Measurements from ENCODE around the gene TXNL4A. TPM values are rescaled to one million over a fixed set of nuclear protein-coding genes. Genes with fewer than 3 reads are reported as not detected.

TXNL4A gene
- total RNA-seq, 1 donor from 2014 or later = 39.2 TPM

GRCh38 chr18:79935925-79936324, 52.4 kb downstream of the TXNL4A start:
- no peak for DNase-seq (ENCODE audit: low spot score)

GRCh38 chr18:79935499-79935898, 52.9 kb downstream of the TXNL4A start:
- no peak for DNase-seq (ENCODE audit: low spot score)

GRCh38 chr18:79935098-79935480, 53.3 kb downstream of the TXNL4A start:
- no peak for DNase-seq (ENCODE audit: low spot score)

DNA sequence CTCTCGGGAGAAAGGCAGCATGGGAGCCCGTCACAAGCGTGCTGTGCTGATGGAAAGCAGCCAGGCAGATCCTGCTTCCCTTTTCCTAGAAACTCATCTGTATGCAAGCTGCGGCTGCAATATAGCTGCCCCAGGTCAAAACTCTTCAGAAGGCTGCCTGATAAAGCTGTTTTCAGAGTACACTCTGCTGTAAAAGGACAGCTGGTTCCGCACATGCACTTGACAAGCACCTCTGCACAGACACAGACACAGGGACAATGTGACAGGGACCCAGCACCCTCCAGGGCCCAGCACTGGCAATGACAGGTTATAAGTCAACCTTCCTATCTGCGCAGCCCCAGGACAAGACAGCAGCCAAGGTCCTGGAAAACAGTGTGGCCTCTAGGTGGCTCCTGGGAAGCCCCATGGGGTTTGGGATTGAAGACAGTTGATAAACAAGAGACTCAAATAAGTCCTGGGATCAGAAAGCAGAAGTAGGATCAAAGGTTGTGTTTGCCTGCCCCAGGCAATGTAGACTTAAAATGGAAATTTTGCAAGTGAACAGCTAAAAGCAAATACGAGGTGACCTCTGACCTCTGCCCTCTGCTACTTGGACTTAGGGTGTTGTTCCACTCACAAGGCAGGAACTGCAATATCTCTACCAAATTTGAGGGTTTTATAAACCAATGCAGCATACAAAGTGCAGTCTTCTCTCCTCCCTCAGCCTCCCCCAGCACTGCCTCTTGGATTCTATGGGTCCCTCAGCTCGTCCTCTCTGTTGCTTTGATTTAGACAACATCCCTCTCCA, 53.9 kb downstream of the TXNL4A start:
- no peak for DNase-seq (ENCODE audit: low spot score)

GRCh38 chr18:79933765-79934164, 54.6 kb downstream of the TXNL4A start:
- DNase-seq (ENCODE audit: low spot score) = no peak

DNA sequence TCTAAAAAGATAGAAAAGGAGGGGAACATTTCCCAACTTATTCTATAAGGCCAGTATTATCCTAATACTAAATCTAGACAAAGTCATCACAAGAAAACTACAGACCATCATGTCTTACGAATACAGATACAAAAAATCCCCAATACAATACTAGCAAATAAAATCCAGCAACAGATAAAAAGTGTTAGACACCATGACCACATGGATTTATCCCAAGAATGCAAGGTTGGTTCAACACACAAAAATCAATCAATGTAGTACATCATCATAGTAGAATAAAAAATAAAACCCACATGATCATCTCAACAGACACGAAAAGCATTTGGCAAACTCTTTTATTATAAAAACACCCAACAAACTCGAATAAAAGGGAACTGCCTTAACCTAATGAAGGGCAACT, 55.5 kb downstream of the TXNL4A start:
- DNase-seq (ENCODE audit: low spot score) = no peak

- DNase-seq (ENCODE audit: low spot score) = no peak
Observed at GRCh38 chr18:79931475-79931874, 56.9 kb downstream of the TXNL4A start.

DNA sequence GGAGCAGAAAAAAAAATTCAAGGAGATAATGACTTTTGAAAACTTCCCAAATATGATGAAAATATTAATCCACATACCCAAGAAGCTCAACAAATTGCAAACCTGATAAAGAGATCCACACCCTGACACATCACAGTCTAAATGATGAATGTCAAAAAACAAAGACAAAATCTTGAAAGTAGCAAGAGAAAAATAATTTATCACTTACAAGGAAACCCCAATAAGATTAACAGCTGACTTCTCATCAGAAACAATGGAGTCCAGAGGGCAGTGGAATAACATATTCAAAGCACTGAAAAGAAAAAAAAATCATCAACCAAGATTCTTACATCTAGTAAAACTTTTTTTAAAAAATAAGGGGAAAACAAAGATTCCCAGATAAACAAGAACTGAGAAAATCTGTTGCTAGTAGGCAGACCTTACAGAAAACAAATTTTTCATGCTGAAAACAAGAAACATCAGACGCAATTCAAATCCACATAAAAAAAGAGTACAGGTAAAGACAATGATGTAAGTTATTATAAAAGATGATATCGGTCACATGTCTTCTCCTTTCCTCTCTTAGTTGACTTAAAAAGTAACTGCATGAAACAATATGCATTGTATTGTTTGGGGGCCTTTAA, 58.2 kb downstream of the TXNL4A start:
- no peak for DNase-seq (ENCODE audit: low spot score)

- DNase-seq (ENCODE audit: low spot score) = no peak
Observed at GRCh38 chr18:79928563-79928960, 59.8 kb downstream of the TXNL4A start.

GRCh38 chr18:79927607-79928562, 60.5 kb downstream of the TXNL4A start:
- no peak for DNase-seq (ENCODE audit: low spot score)

DNA sequence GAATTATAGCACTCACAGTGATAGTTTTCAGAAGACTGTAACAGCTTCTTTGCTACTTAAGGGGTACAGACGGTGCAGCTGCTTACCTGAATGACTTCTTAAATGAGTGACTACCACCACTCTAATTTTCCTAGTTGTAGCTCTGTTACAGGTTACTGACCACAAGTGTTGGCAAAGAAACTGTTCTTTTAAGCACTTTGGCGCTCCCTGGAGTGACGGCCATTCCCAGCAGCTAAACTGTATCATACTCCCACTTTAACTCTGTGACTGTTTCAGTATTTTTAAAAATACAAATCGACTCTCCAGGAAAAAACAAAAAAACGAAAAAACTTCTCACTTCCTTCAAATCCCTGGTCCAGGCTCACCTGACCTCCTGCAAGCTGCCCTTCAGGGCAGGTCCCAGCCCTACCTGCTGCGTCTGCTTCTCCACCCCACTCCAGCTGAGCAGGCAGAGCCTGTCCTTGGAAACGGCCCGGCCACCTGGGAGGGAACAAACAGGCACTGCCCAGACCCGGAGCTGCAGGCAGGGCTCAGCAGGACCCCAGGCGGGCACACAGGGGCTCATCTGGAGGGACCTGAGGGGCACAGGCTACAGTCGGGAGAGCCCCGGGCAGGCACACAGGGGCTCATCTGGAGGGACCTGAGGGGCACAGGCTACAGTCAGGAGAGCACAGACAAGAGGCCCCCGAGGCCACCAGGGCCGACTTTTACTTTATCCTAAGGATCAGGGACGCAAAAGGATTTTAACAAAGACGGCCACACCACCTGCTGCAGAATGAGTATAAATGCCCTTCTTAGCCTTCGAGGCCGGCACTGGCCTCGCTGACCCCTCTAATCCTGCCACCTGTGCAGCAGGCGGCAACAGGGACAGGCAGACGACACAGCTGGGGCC, 61.4 kb downstream of the TXNL4A start:
- no peak for DNase-seq (ENCODE audit: low spot score)

DNA sequence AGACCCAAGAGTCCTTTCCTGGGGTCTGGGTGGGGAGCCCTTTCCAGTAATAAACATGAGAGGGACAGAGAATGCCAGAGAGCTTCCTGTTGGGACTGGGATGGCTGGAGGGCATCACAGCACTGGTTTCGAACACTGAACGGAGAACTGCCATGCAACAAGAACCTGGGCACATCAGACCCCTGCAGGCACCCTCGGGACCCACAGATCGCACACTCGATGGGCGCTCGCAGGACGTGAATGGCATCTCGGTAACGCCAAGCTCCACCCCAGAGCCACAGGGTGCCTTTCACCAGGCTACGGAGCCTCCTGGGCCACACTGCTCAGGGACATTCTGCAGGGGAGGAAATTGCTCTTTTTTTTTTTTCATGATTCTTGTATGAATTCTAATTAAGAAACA, 62.1 kb downstream of the TXNL4A start:
- no peak for DNase-seq (ENCODE audit: low spot score)

GRCh38 chr18:79924814-79925731, 63.3 kb downstream of the TXNL4A start:
- no peak for DNase-seq (ENCODE audit: low spot score)

GRCh38 chr18:79923896-79924585, 64.3 kb downstream of the TXNL4A start:
- no peak for DNase-seq (ENCODE audit: low spot score)

DNA sequence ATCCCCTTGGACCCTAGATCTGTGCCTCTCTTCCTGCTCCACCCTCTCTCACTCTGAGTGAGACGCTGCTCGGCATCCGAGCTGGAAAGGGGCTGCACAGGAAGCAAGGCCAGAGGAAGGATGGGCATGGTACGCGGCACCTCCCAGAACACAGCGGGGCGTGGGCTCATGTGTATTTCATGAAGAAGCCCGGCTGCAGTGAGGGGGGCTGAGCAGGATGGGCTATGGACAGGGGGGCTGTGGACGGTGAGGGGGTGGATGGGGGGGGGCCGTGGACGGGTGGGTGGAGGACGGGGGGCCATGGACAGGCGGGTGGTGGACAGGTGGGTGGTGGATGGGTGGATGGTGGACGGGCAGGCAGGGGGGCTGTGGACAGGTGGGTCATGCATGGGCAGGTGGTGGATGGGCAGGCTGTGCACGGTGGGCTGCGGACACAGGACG, 65.4 kb downstream of the TXNL4A start:
- DNase-seq (ENCODE audit: low spot score) = no peak

GRCh38 chr18:79921984-79922965, 66.1 kb downstream of the TXNL4A start:
- DNase-seq (ENCODE audit: low spot score) = no peak

All from umbilical cord (tissue), 2 donors.